Measurements from ENCODE around the gene BCL7A. TPM values are rescaled to one million over a fixed set of nuclear protein-coding genes. Genes with fewer than 3 reads are reported as not detected.
A peak's percentile ranks its signal among the peaks of the same experiment; 100 is the strongest.

Gene BCL7A
- total and polyA plus RNA-seq, 2 donors (not counting 1 experiment from before 2014, with no cell fraction given) = 71.0 to 75.9 TPM

- no peaks in the 10 kb centered on the region for H3K27me3 Mint-ChIP-seq
- Histone ChIP-seq H3K4me1 (ENCODE audit: control insufficient read depth in 2 of 2, insufficient read depth in 2 of 2, low read length in 2 of 2) (peaks cover 31 to 33% of the 10 kb centered on the region in 2 donors), H3K79me2 (ENCODE audit: control insufficient read depth, insufficient read depth, low read length) (peaks cover 57% of the 10 kb centered on the region), H3K27ac (ENCODE audit: low read length in 2 of 2) (peak overlapping the region; percentile 4 to 44), H3K9me3 (ENCODE audit: control extremely low read depth in 1 of 3, control insufficient read depth in 2 of 3, insufficient read depth in 1 of 3, low read length in 2 of 3) (no peaks in the 10 kb centered on the region), H2AFZ (ENCODE audit: insufficient read depth, low read depth, low read length, poor library complexity, severe bottlenecking) (no peak overlapping the region), H3K27me3 (replicated peaks in 1 of 4; ENCODE audit: control extremely low read depth in 1 of 4, control insufficient read depth in 3 of 4, insufficient read depth in 4 of 4, low read length in 3 of 4) (no peaks in the 10 kb centered on the region), H3K4me3 (ENCODE audit: control extremely low read depth in 1 of 5, extremely low read depth in 1 of 5, insufficient read depth in 1 of 5, low read depth in 2 of 5, low read length in 4 of 5) (no peak overlapping the region), H3K36me3 (replicated peaks in 1 of 2; ENCODE audit: control extremely low read depth in 1 of 2, control insufficient read depth in 1 of 2, extremely low read depth in 1 of 2, insufficient read depth in 2 of 2, low read length in 1 of 2) (no peaks in the 10 kb centered on the region), H3K9ac (ENCODE audit: low read length) (peak overlapping the region; percentile 31), H3K4me2 (replicated peaks; ENCODE audit: low read depth, low read length, poor library complexity, severe bottlenecking) (peak overlapping the region; percentile 48), H4K20me1 (ENCODE audit: control insufficient read depth, insufficient read depth, low read length, poor library complexity, severe bottlenecking) (peaks cover 49% of the 10 kb centered on the region)
- DNase-seq = no peak
- H3K9me3 Mint-ChIP-seq (ENCODE audit: insufficient read depth) = no peaks in the 10 kb centered on the region
- H3K4me3 Mint-ChIP-seq = peak overlapping the region; percentile 4
- TF ChIP-seq CTCF (IDR thresholded peaks at IDR 0.05) (no peak), EZH2 (IDR thresholded peaks at IDR 0.05; ENCODE audit: borderline replicate concordance, insufficient read depth, low read depth, low read length, poor library complexity, severe bottlenecking) (no peak)
- intact Hi-C loops (cut with micrococcal nuclease) = loop anchor here (5.0 kb wide), 1 partner anchor 33 kb away; no protein-coding TSS in a partner anchor
- ChIA-PET CTCF (interaction anchor here (0.8 to 1.4 kb wide), 4 partner anchors 11 to 45 kb away, joined by 3 to 7 read pairs (median 4); no protein-coding TSS in a partner anchor), POLR2A (no interaction called here)
- 0% methylated on average over 1 of the region's 3 CpGs for WGBS (ENCODE audit: insufficient coverage)
- H3K27ac Mint-ChIP-seq = peak overlapping the region; percentile 75
- H3K4me1 Mint-ChIP-seq = peaks cover 53% of the 10 kb centered on the region
- ATAC-seq (ENCODE audit: low read depth) = peak; percentile 10
These were observed 78.2 kb downstream of the BCL7A start for GRCh38 chr12:122099856-122100255.

DNA sequence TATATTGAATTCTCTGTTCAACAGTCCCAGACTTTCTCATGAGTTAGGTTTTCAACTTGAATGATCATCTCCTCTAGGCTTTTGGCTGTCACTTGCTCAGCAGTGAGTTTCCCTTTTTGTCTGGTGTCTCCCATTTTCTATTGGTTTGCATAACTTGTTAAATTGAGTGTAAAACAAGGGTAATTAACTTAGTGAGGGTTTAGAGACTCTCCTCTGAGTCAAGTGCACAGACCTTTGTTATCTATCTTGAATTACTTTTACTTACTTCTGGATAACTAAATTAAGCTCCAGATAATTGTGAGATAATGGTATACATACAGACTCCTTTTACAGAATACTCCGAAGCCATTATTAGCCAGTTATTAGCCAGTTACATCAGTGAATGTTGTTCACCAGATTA lies 78.9 kb downstream of the BCL7A start:
- ChIA-PET POLR2A (no interaction called here), CTCF (interaction anchor here (0.8 to 1.4 kb wide), 3 partner anchors 12 to 46 kb away, joined by 3 to 5 read pairs (median 4); no protein-coding TSS in a partner anchor)
- peaks cover 61% of the 10 kb centered on the region for H3K79me2 ChIP-seq (ENCODE audit: control insufficient read depth, insufficient read depth, low read length)
- H3K27ac ChIP-seq (ENCODE audit: low read length in 2 of 2) = no peak overlapping the region
- ATAC-seq (ENCODE audit: low read depth) (no peak), DNase-seq (no peak)
- H3K4me1 ChIP-seq (ENCODE audit: control insufficient read depth in 2 of 2, insufficient read depth in 2 of 2, low read length in 2 of 2) = peaks cover 38 to 40% of the 10 kb centered on the region in 2 donors
- TF ChIP-seq CTCF (IDR thresholded peaks at IDR 0.05) (no peak), EZH2 (IDR thresholded peaks at IDR 0.05; ENCODE audit: borderline replicate concordance, insufficient read depth, low read depth, low read length, poor library complexity, severe bottlenecking) (no peak)
- no peak overlapping the region for H3K4me3 Mint-ChIP-seq
- no peak overlapping the region for H2AFZ ChIP-seq (ENCODE audit: insufficient read depth, low read depth, low read length, poor library complexity, severe bottlenecking)
- H4K20me1 ChIP-seq (ENCODE audit: control insufficient read depth, insufficient read depth, low read length, poor library complexity, severe bottlenecking) = peaks cover 51% of the 10 kb centered on the region
- peaks cover 59% of the 10 kb centered on the region for H3K4me1 Mint-ChIP-seq
- H3K4me3 ChIP-seq (ENCODE audit: control extremely low read depth in 1 of 5, extremely low read depth in 1 of 5, insufficient read depth in 1 of 5, low read depth in 2 of 5, low read length in 4 of 5) = no peak overlapping the region
- no peak overlapping the region for H3K9ac ChIP-seq (ENCODE audit: low read length)
- no peak overlapping the region for H3K27ac Mint-ChIP-seq
- no peak overlapping the region for H3K4me2 ChIP-seq (replicated peaks; ENCODE audit: low read depth, low read length, poor library complexity, severe bottlenecking)
- no peaks in the 10 kb centered on the region for H3K36me3 ChIP-seq (replicated peaks in 1 of 2; ENCODE audit: control extremely low read depth in 1 of 2, control insufficient read depth in 1 of 2, extremely low read depth in 1 of 2, insufficient read depth in 2 of 2, low read length in 1 of 2)
- no peaks in the 10 kb centered on the region for H3K27me3 ChIP-seq (replicated peaks in 1 of 4; ENCODE audit: control extremely low read depth in 1 of 4, control insufficient read depth in 3 of 4, insufficient read depth in 4 of 4, low read length in 3 of 4)
- H3K9me3 Mint-ChIP-seq (ENCODE audit: insufficient read depth) = no peaks in the 10 kb centered on the region
- H3K27me3 Mint-ChIP-seq = no peaks in the 10 kb centered on the region
- intact Hi-C loops (cut with micrococcal nuclease) = loop anchor here (5.0 kb wide), 1 partner anchor 33 kb away; no protein-coding TSS in a partner anchor
- no CpG with 5 or more reads among the region's 1 CpG for WGBS (ENCODE audit: insufficient coverage)
- H3K9me3 ChIP-seq (ENCODE audit: control extremely low read depth in 1 of 3, control insufficient read depth in 2 of 3, insufficient read depth in 1 of 3, low read length in 2 of 3) = no peaks in the 10 kb centered on the region

All from B cell (primary cell).